NCI-H2081 treated with DMSO at 0.1 percent for 48 hours (cell line): ENCODE data around the gene TYRO3.
"Not testable (repeated sequence)": the region's sequence is repeated elsewhere in the genome, so short reads cannot be mapped to it uniquely, and the experiment has no call there.

Experiments
- DNase-seq: peaks from one replicate; lab custom pipeline; 2025; lab: John Stamatoyannopoulos, UW

Gene TYRO3

GRCh38 chr15:41554343-41554742 lies 4.7 kb upstream of the TYRO3 start:
- DNase-seq = no peak

GRCh38 chr15:41554915-41555314 lies 4.1 kb upstream of the TYRO3 start:
- DNase-seq = no peak

GRCh38 chr15:41556677-41557076 lies 2.3 kb upstream of the TYRO3 start:
- no peak for DNase-seq

GRCh38 chr15:41557673-41558399 lies 1.2 kb upstream of the TYRO3 start:
- DNase-seq = no peak

- no peak for DNase-seq
Measured at GRCh38 chr15:41559239-41559782, 299 bp downstream of the TYRO3 start.

GRCh38 chr15:41560572-41560874 lies 1.5 kb downstream of the TYRO3 start:
- no peak for DNase-seq

- no peak for DNase-seq
Measured at GRCh38 chr15:41561104-41561776, 2.2 kb downstream of the TYRO3 start.

- no peak for DNase-seq
Measured at GRCh38 chr15:41561777-41562145, 2.7 kb downstream of the TYRO3 start.

GRCh38 chr15:41562244-41562643 lies 3.2 kb downstream of the TYRO3 start:
- DNase-seq = no peak

- no peak for DNase-seq
Measured at GRCh38 chr15:41562784-41563198, 3.8 kb downstream of the TYRO3 start.

- DNase-seq = no peak
Measured at GRCh38 chr15:41564286-41564959, 5.4 kb downstream of the TYRO3 start.

- DNase-seq = no peak
Measured at GRCh38 chr15:41564960-41565502, 6.0 kb downstream of the TYRO3 start.

- no peak for DNase-seq
Measured at GRCh38 chr15:41565702-41566101, 6.7 kb downstream of the TYRO3 start.

- DNase-seq = no peak
Measured at GRCh38 chr15:41566121-41566885, 7.3 kb downstream of the TYRO3 start.

- no peak for DNase-seq
Measured at GRCh38 chr15:41567261-41567660, 8.2 kb downstream of the TYRO3 start.

GRCh38 chr15:41567862-41568261 lies 8.8 kb downstream of the TYRO3 start:
- DNase-seq = no peak

GRCh38 chr15:41568350-41569017 lies 9.5 kb downstream of the TYRO3 start:
- DNase-seq = no peak

- DNase-seq = not testable (repeated sequence)
Measured at GRCh38 chr15:41569232-41569631, 10.2 kb downstream of the TYRO3 start.

- DNase-seq = no peak
Measured at GRCh38 chr15:41570764-41571163, 11.8 kb downstream of the TYRO3 start.

- DNase-seq = no peak
Measured at GRCh38 chr15:41571948-41572347, 12.9 kb downstream of the TYRO3 start.

GRCh38 chr15:41572866-41573265 lies 13.9 kb downstream of the TYRO3 start:
- DNase-seq = no peak
